ENCODE results near the gene COL9A3. TPM values are rescaled to one million over a fixed set of nuclear protein-coding genes. Genes with fewer than 3 reads are reported as not detected.

COL9A3 gene
- total and polyA plus RNA-seq, 11 donors, result 0.67 to 6.0 (median 2.0) TPM

DNA sequence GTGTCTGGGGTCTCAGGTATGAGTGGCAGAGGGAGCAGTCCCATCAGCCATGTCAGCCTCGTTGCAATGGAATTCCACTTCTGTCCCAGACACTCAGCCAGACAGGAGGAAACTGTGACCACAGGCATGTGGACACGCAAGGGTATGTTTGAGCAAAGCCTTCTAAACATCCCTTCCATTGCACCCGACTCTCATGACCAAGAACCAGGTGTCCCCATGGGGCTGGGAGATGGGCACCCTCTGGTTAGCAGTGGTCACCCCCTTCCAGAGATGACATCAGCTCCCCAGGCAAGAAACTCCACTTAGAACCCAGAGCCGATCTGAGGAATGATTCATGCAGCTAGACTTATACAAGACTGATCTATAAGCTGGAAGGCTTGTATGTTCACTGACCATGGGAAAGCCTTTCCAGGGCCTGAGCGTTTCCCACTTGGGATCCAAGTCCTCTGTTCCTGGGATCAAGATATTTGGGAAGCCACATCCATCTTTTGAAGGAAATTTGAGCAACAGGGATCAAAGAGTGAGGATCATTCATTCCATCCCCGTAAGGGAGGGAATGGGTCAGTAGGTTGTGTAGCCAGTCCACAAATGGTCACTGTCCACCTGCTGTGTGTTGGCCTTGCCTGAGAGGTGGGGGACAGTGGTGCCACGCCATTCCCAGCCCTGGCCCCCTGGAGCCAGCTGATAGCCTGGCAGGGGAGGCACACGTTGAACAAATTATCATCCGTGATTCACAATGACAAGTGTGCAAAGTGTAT lies 24.5 kb upstream of the COL9A3 start:
- Histone ChIP-seq H3K4me3 (no peak overlapping the region), H3K36me3 (peaks cover 0 to under 1% (median 0%) of the 10 kb centered on the region in 9 donors), H3K27ac (no peak overlapping the region), H3K27me3 (no peaks in the 10 kb centered on the region), H3K9me3 (no peaks in the 10 kb centered on the region), H3K4me1 (peaks cover 4 to 44% (median 20%) of the 10 kb centered on the region in 12 donors)
- no peak for DNase-seq
- TF ChIP-seq POLR2A (IDR thresholded peaks at IDR 0.05), result no peak
- TF ChIP-seq, protein P1, sequence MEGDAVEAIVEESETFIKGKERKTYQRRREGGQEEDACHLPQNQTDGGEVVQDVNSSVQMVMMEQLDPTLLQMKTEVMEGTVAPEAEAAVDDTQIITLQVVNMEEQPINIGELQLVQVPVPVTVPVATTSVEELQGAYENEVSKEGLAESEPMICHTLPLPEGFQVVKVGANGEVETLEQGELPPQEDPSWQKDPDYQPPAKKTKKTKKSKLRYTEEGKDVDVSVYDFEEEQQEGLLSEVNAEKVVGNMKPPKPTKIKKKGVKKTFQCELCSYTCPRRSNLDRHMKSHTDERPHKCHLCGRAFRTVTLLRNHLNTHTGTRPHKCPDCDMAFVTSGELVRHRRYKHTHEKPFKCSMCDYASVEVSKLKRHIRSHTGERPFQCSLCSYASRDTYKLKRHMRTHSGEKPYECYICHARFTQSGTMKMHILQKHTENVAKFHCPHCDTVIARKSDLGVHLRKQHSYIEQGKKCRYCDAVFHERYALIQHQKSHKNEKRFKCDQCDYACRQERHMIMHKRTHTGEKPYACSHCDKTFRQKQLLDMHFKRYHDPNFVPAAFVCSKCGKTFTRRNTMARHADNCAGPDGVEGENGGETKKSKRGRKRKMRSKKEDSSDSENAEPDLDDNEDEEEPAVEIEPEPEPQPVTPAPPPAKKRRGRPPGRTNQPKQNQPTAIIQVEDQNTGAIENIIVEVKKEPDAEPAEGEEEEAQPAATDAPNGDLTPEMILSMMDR (IDR thresholded peaks at IDR 0.05), result no peak
- intact Hi-C loops (cut with DNase I), result loop anchor here in 9 of 10 donors (5.0 to 10.0 kb wide), 9 partner anchors 125 to 490 kb away; partner anchors contain the start of genes ADRM1 (in 2 of the 9) and CABLES2 (in 2 of the 9)
- 70 to 82% (median 77%) methylated on average over 8 to 9 of the region's 9 CpGs for WGBS, 4 donors
- ATAC-seq, result no peak

DNA sequence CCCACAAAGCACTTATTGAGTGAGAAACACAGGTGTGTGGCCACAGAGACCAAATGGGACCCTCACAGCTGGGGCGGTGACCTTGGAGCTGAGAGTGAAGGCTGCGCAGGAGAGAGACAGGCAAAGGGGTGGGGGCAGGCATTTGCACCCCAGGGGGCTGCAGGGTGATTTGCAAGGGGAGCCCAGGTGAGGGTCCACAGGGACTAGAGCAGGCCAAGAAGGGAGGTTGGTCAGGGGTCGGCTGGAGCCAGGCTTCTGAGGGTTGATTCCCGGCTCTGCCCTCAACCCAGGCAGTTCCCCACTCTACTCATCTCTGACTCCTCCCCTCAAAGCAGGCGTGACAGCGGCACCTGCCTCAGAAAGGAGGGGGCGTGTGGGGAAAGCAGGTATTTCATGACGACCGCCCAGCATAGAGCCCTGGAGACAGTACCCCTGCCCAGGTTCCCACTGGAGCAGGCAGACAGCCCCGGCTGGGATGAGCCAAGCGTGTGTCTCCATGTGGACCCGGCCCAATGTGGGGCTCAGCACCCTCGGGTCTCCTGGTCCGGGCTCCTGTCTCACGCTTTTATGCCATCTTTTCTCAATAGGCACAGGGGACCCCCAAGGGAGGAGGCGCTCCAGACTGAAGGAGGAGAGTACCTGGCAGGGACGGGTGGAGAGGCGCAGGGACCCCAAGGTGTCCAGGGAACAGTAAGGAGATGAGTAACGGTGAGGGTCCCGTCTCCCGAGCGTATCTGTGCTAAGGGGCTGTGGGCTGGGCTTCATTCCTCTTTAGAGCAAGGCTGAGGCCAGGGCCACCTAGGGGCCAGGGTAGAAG lies 23.7 kb upstream of the COL9A3 start:
- ATAC-seq (no peak), DNase-seq (no peak)
- Histone ChIP-seq H3K36me3 (peaks cover 0 to 8% (median 3%) of the 10 kb centered on the region in 9 donors), H3K4me1 (peaks cover 4 to 50% (median 23%) of the 10 kb centered on the region in 12 donors), H3K9me3 (no peaks in the 10 kb centered on the region), H3K27ac (peak overlapping the region; percentile 14 to 96 (median 85)), H3K4me3 (peak overlapping the region in 4 of 12 donors; percentile 36 to 52 (median 50)), H3K27me3 (no peaks in the 10 kb centered on the region)
- 88 to 95% (median 90%) methylated on average over 14 to 22 of the region's 22 CpGs for WGBS, 4 donors
- TF ChIP-seq, protein P1 (IDR thresholded peaks at IDR 0.05), result no peak
- no peak for TF ChIP-seq POLR2A (IDR thresholded peaks at IDR 0.05)
- intact Hi-C loops (cut with DNase I), result loop anchor here in 9 of 10 donors (5.0 to 10.0 kb wide), 9 partner anchors 126 to 491 kb away; partner anchors contain the start of genes ADRM1 (in 2 of the 9) and CABLES2 (in 2 of the 9)

DNA sequence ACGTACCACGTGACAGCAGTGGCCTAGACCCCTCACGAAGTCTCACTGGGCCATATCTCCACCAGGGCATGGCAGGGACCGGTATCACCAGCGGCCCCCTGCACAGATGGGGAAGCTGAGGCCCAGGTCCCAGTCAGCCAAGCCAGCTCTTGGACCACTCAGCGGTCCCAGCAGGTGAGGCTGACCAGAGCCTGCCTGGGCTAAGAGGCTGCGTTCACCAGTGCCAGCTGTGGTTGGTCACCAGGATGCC lies 23.2 kb upstream of the COL9A3 start:
- Histone ChIP-seq H3K4me1 (peaks cover 4 to 50% (median 23%) of the 10 kb centered on the region in 12 donors), H3K36me3 (peaks cover 0 to 14% (median 8%) of the 10 kb centered on the region in 9 donors), H3K4me3 (peak overlapping the region in 10 of 12 donors; percentile 28 to 94 (median 42)), H3K9me3 (no peaks in the 10 kb centered on the region), H3K27ac (peak overlapping the region; percentile 14 to 96 (median 85)), H3K27me3 (no peaks in the 10 kb centered on the region)
- 17 to 74% (median 62%) methylated on average over 1 to 7 of the region's 7 CpGs for WGBS, 4 donors
- DNase-seq, result no peak
- no peak for ATAC-seq
- TF ChIP-seq POLR2A (IDR thresholded peaks at IDR 0.05), result no peak
- TF ChIP-seq, protein P1 (IDR thresholded peaks at IDR 0.05), result no peak
- intact Hi-C loops (cut with DNase I), result loop anchor here in 9 of 10 donors (5.0 to 10.0 kb wide), 9 partner anchors 126 to 491 kb away; partner anchors contain the start of genes ADRM1 (in 2 of the 9) and CABLES2 (in 2 of the 9)
